Measurements from ENCODE around the gene RAD9A.

Gene RAD9A

DNA sequence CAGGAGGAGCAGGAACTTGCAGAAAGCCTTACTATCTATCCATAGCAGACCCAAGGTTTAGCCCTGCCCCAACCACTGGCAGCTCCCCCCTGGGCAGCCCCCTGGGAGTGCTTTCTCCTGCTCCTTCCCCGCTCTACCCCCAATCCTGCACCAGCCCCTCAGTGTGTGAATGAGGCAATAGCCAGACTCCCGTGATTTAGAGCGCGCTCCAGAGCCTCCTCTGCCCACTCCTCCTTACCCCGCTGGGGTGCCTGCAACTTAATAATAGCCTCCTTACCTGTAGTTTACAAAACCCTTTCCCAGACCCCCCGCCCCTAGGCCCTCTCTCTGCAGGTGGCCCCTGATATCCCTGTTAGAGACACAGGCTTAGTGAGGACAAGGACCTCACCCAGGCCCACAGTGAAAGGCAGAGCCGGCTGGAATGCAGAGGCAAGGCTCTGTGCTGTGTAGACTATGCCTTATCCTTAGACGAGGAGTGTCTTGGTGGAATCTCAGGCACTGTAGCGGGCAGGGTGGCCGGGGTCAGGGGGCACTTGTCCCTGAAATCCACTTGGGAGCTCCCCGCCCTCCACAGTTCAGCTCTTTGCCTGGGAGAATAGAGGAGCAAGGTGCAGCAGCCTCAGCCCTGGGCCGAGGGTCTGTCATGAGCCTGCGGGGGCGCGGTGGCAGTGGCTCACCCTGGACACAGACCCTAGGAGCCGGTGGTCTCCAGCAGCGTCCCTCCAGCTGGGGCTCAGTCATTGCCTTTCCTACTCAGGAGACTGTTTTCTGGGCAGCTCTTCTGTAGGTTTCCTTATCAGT is 19.4 kb downstream of the RAD9A start:
- no peak overlapping the region for H3K4me3 ChIP-seq (ENCODE audit: insufficient read depth in 1 of 2, low read depth in 1 of 2, low read length in 2 of 2)
- H2BK15ac ChIP-seq (ENCODE audit: low read depth, poor library complexity, severe bottlenecking) = no peak overlapping the region
- peaks cover 43 to 86% of the 10 kb centered on the region in 2 experiments for H3K27me3 ChIP-seq (ENCODE audit: control insufficient read depth in 1 of 2, insufficient read depth in 1 of 2, low read length in 2 of 2)
- H3K9me3 ChIP-seq (ENCODE audit: control insufficient read depth, low read length) = no peaks in the 10 kb centered on the region
- H4K8ac ChIP-seq (ENCODE audit: low read length) = no peak overlapping the region
- no peak overlapping the region for H3K18ac ChIP-seq (ENCODE audit: low read depth in 1 of 2, low read length in 2 of 2)
- no peak overlapping the region for H3K4me2 ChIP-seq (ENCODE audit: low read length, poor library complexity, severe bottlenecking)
- no peak overlapping the region for H3K27ac ChIP-seq (ENCODE audit: low read length, poor library complexity, severe bottlenecking)
- peaks cover 22% of the 10 kb centered on the region for H3K4me1 ChIP-seq (ENCODE audit: control insufficient read depth, insufficient read depth, low read depth, low read length)
- 82% methylated on average over 17 of the region's 17 CpGs for WGBS
- DNase-seq = no peak
- no peak overlapping the region for H2AK5ac ChIP-seq (ENCODE audit: low read length, severe bottlenecking)
- H2AFZ ChIP-seq (ENCODE audit: low read depth, low read length) = no peak overlapping the region
- no peak overlapping the region for H3K9ac ChIP-seq (ENCODE audit: low read length)
- H2BK12ac ChIP-seq (ENCODE audit: low read length in 2 of 2) = no peak overlapping the region
- no peak overlapping the region for H3K23ac ChIP-seq (ENCODE audit: low read length in 2 of 2)
- H3K79me1 ChIP-seq (replicated peaks; ENCODE audit: low read length, poor library complexity, severe bottlenecking) = no peaks in the 10 kb centered on the region
- H3K36me3 ChIP-seq (ENCODE audit: control insufficient read depth in 1 of 2, insufficient read depth in 2 of 2, low read depth in 1 of 2, low read length in 2 of 2) = no peaks in the 10 kb centered on the region
- H4K91ac ChIP-seq (ENCODE audit: low read length) = no peak overlapping the region
- H2BK120ac ChIP-seq (ENCODE audit: low read depth, low read length) = no peak overlapping the region
- H2BK5ac ChIP-seq (ENCODE audit: low read depth, low read length, poor library complexity, severe bottlenecking) = no peak overlapping the region
- no peak overlapping the region for H3K14ac ChIP-seq (ENCODE audit: low read length in 2 of 2)
- no peak overlapping the region for H3K4ac ChIP-seq (ENCODE audit: low read depth in 1 of 2, low read length in 2 of 2)

DNA sequence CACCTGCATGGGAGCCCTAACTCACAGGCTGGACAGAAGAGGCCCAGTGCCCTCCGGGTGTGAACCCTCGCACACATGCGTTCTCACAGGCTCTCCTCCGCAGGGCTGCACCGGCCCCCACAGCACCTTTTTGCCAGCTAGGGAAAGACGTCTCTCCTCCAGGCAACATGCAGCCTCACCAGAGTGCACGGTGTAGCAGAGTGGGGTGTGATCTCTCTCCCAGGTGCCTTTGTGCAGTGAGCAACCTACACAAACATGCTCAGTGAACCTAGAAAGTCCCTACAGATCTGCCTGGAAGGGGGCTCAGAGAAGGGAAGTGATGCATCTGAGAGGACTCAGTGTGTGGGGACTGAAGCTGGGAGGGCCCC is 20.0 kb downstream of the RAD9A start:
- Histone ChIP-seq H3K27me3 (ENCODE audit: control insufficient read depth in 1 of 2, insufficient read depth in 1 of 2, low read length in 2 of 2) (peaks cover 43 to 88% of the 10 kb centered on the region in 2 experiments), H3K14ac (ENCODE audit: low read length in 2 of 2) (no peak overlapping the region), H3K36me3 (ENCODE audit: control insufficient read depth in 1 of 2, insufficient read depth in 2 of 2, low read depth in 1 of 2, low read length in 2 of 2) (no peaks in the 10 kb centered on the region), H4K91ac (ENCODE audit: low read length) (no peak overlapping the region), H3K4me1 (ENCODE audit: control insufficient read depth, insufficient read depth, low read depth, low read length) (peaks cover 23% of the 10 kb centered on the region), H3K4ac (ENCODE audit: low read depth in 1 of 2, low read length in 2 of 2) (no peak overlapping the region), H2BK5ac (ENCODE audit: low read depth, low read length, poor library complexity, severe bottlenecking) (no peak overlapping the region), H3K18ac (ENCODE audit: low read depth in 1 of 2, low read length in 2 of 2) (no peak overlapping the region), H3K79me1 (replicated peaks; ENCODE audit: low read length, poor library complexity, severe bottlenecking) (no peaks in the 10 kb centered on the region), H2AK5ac (ENCODE audit: low read length, severe bottlenecking) (no peak overlapping the region), H2AFZ (ENCODE audit: low read depth, low read length) (no peak overlapping the region), H3K4me3 (ENCODE audit: insufficient read depth in 1 of 2, low read depth in 1 of 2, low read length in 2 of 2) (no peak overlapping the region), H2BK15ac (ENCODE audit: low read depth, poor library complexity, severe bottlenecking) (no peak overlapping the region), H3K23ac (ENCODE audit: low read length in 2 of 2) (no peak overlapping the region), H3K9ac (ENCODE audit: low read length) (no peak overlapping the region), H3K27ac (ENCODE audit: low read length, poor library complexity, severe bottlenecking) (no peak overlapping the region), H3K4me2 (ENCODE audit: low read length, poor library complexity, severe bottlenecking) (no peak overlapping the region), H2BK120ac (ENCODE audit: low read depth, low read length) (no peak overlapping the region), H2BK12ac (ENCODE audit: low read length in 2 of 2) (no peak overlapping the region), H4K8ac (ENCODE audit: low read length) (no peak overlapping the region), H3K9me3 (ENCODE audit: control insufficient read depth, low read length) (no peaks in the 10 kb centered on the region)
- 89% methylated on average over 7 of the region's 7 CpGs for WGBS
- no peak for DNase-seq

DNA sequence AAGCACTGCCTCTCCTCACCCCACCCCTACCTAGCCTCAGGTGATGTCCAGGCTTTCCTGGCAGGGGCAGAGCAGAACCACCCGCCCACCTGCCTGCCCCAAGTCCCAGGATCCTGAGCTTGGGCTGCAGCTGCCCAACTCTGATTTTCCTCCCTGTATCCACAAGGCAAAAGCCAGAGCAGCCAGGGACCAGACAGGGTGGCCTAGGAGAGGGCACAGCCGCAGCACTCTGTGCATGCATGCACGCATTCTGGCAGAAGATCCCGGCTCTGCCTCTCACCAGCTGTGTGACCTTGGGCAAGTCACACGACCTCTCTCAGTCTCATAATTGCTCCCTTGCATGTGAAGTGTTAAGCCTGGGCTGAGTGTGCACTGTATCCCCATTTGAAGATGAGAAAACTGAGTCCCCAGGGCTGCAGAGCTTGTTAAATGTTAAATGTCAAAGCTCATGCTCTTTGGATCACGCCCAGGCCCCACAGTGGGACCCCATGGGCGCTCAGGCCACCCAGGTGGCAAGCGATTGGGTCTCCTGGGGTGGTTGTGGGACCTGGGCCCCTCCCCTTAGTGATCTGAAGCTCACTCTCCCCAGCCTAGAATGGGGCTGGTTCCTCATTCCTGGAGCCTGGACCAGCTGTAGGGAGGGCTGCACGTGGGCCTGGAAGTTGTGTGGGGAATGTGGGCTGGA is 20.9 kb downstream of the RAD9A start:
- no peak overlapping the region for H3K23ac ChIP-seq (ENCODE audit: low read length in 2 of 2)
- no peak overlapping the region for H3K14ac ChIP-seq (ENCODE audit: low read length in 2 of 2)
- no peak overlapping the region for H2BK12ac ChIP-seq (ENCODE audit: low read length in 2 of 2)
- H3K27ac ChIP-seq (ENCODE audit: low read length, poor library complexity, severe bottlenecking) = no peak overlapping the region
- H2BK120ac ChIP-seq (ENCODE audit: low read depth, low read length) = no peak overlapping the region
- no peak overlapping the region for H3K4me2 ChIP-seq (ENCODE audit: low read length, poor library complexity, severe bottlenecking)
- no peak overlapping the region for H3K18ac ChIP-seq (ENCODE audit: low read depth in 1 of 2, low read length in 2 of 2)
- H2BK5ac ChIP-seq (ENCODE audit: low read depth, low read length, poor library complexity, severe bottlenecking) = no peak overlapping the region
- 79% methylated on average over 9 of the region's 9 CpGs for WGBS
- H3K9ac ChIP-seq (ENCODE audit: low read length) = no peak overlapping the region
- H2BK15ac ChIP-seq (ENCODE audit: low read depth, poor library complexity, severe bottlenecking) = no peak overlapping the region
- peaks cover 43 to 81% of the 10 kb centered on the region in 2 experiments for H3K27me3 ChIP-seq (ENCODE audit: control insufficient read depth in 1 of 2, insufficient read depth in 1 of 2, low read length in 2 of 2)
- no peak overlapping the region for H2AFZ ChIP-seq (ENCODE audit: low read depth, low read length)
- H3K36me3 ChIP-seq (ENCODE audit: control insufficient read depth in 1 of 2, insufficient read depth in 2 of 2, low read depth in 1 of 2, low read length in 2 of 2) = no peaks in the 10 kb centered on the region
- no peak overlapping the region for H3K4me3 ChIP-seq (ENCODE audit: insufficient read depth in 1 of 2, low read depth in 1 of 2, low read length in 2 of 2)
- no peak overlapping the region for H4K91ac ChIP-seq (ENCODE audit: low read length)
- no peaks in the 10 kb centered on the region for H3K9me3 ChIP-seq (ENCODE audit: control insufficient read depth, low read length)
- no peak overlapping the region for H2AK5ac ChIP-seq (ENCODE audit: low read length, severe bottlenecking)
- no peak for DNase-seq
- peak overlapping the region; percentile 12 for H4K8ac ChIP-seq (ENCODE audit: low read length)
- no peak overlapping the region for H3K4ac ChIP-seq (ENCODE audit: low read depth in 1 of 2, low read length in 2 of 2)
- H3K4me1 ChIP-seq (ENCODE audit: control insufficient read depth, insufficient read depth, low read depth, low read length) = peaks cover 21% of the 10 kb centered on the region
- H3K79me1 ChIP-seq (replicated peaks; ENCODE audit: low read length, poor library complexity, severe bottlenecking) = no peaks in the 10 kb centered on the region

DNA sequence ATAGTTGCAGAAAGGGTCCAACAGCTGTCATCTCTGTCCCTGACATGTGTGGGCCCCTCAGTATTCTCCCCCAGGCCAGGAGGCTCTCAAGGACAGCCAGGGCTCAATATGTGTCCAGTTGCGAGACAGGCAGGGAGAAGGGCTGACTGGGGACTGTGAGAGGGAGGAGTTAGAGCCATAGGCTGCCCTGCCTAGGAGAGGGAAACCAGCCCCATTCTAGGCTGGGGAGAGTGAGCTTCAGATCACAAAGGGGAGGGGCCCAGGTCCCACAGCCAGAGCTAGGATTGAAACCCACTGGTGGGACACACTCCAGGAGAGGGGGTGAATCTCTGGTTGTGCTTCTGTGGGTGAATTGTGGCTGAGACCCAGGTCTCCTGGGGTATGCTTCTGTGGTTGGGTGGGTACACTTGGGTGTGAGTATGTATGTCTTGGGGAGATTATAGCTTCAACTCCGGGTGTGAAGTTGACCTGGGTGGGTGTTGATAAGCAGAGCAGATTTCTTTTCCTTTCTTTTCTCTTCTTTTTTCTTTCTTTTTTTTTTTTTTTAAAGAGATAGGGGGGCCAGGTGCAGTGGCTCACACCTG is 21.6 kb downstream of the RAD9A start:
- Histone ChIP-seq H3K79me1 (replicated peaks; ENCODE audit: low read length, poor library complexity, severe bottlenecking) (no peaks in the 10 kb centered on the region), H3K9ac (ENCODE audit: low read length) (no peak overlapping the region), H3K9me3 (ENCODE audit: control insufficient read depth, low read length) (no peaks in the 10 kb centered on the region), H3K4me1 (ENCODE audit: control insufficient read depth, insufficient read depth, low read depth, low read length) (peaks cover 25% of the 10 kb centered on the region), H3K4me3 (ENCODE audit: insufficient read depth in 1 of 2, low read depth in 1 of 2, low read length in 2 of 2) (no peak overlapping the region), H3K4ac (ENCODE audit: low read depth in 1 of 2, low read length in 2 of 2) (no peak overlapping the region), H4K8ac (ENCODE audit: low read length) (no peak overlapping the region), H3K14ac (ENCODE audit: low read length in 2 of 2) (no peak overlapping the region), H2AFZ (ENCODE audit: low read depth, low read length) (no peak overlapping the region), H2BK12ac (ENCODE audit: low read length in 2 of 2) (no peak overlapping the region), H3K4me2 (ENCODE audit: low read length, poor library complexity, severe bottlenecking) (no peak overlapping the region), H4K91ac (ENCODE audit: low read length) (no peak overlapping the region), H3K23ac (ENCODE audit: low read length in 2 of 2) (no peak overlapping the region), H3K27me3 (ENCODE audit: control insufficient read depth in 1 of 2, insufficient read depth in 1 of 2, low read length in 2 of 2) (peaks cover 43 to 77% of the 10 kb centered on the region in 2 experiments), H3K18ac (ENCODE audit: low read depth in 1 of 2, low read length in 2 of 2) (no peak overlapping the region), H3K27ac (ENCODE audit: low read length, poor library complexity, severe bottlenecking) (no peak overlapping the region), H2BK120ac (ENCODE audit: low read depth, low read length) (no peak overlapping the region), H2BK15ac (ENCODE audit: low read depth, poor library complexity, severe bottlenecking) (no peak overlapping the region), H3K36me3 (ENCODE audit: control insufficient read depth in 1 of 2, insufficient read depth in 2 of 2, low read depth in 1 of 2, low read length in 2 of 2) (no peaks in the 10 kb centered on the region), H2BK5ac (ENCODE audit: low read depth, low read length, poor library complexity, severe bottlenecking) (no peak overlapping the region), H2AK5ac (ENCODE audit: low read length, severe bottlenecking) (no peak overlapping the region)
- WGBS = 74% methylated on average over 1 of the region's 2 CpGs
- DNase-seq = peak; percentile 9
